HepG2 (cell line): Measurements from ENCODE around the gene MSMB. TPM values are rescaled to one million over a fixed set of nuclear protein-coding genes. Genes with fewer than 3 reads are reported as not detected.
"Not testable (repeated sequence)": the region's sequence is repeated elsewhere in the genome, so short reads cannot be mapped to it uniquely, and the experiment has no call there.

Source experiments
- ATAC-seq: fragments of 200-7000 bp; cut with Tn5 transposase; 3 replicates; pipeline ENCODE4 v1.9.1; 2020; ENCODE audit warnings: mild to moderate bottlenecking, moderate library complexity
- BruUV-seq: library from RNA; stranded (reverse); fragments of 400-500 nt; replicated peaks from 2 replicates; lab custom pipeline; 2021; lab: Mats Ljungman, UMichigan
- CTCF ChIA-PET: fragments of 300-600 bp; formaldehyde crosslinking; extraction: SDS; loops from one replicate; lab custom pipeline; 2021; ENCODE audit warnings: low total read pairs, inconsistent platforms, low intra/inter-chr PET ratio; lab: Yijun Ruan, JAX
- POLR2A ChIA-PET: fragments of 350-600 bp; sonication (Branson Sonifier 250); formaldehyde crosslinking; loops from one replicate; lab custom pipeline; 2020; ENCODE audit warnings: antibody characterized with exemption, inconsistent platforms; lab: Yijun Ruan, JAX
- DNase-seq: peaks from one replicate; pipeline ENCODE4 v3.0.0-alpha.2; 2015; ENCODE audit warnings: low spot score
- FAIRE-seq: peaks from 3 replicates; lab custom pipeline; 2011; peaks lifted over from hg19 to GRCh38; lab: Jason Lieb, UNC
- H2AFZ ChIP-seq: one replicate; pipeline ENCODE4 v1.6.1; 2011; ENCODE audit warnings: low read length, inconsistent platforms
- H3K27ac ChIP-seq: fragments of 300-600 bp; 3 replicates; pipeline ENCODE4 v1.8.0; 2011; ENCODE audit warnings: mixed run types, mild to moderate bottlenecking, mixed read lengths, low read length, inconsistent platforms; ENCODE audit not compliant: insufficient read depth; ENCODE audit errors: extremely low read length
- H3K27me3 ChIP-seq, 2 experiments: fragments of 200-600 bp in 1 of 2; 2 replicates in 1 of 2; 3 replicates in 1 of 2; pipeline versions ENCODE4 v1.6.0 to v1.8.0; 2011; ENCODE audit warnings: low read length in 2 of 2, mild to moderate bottlenecking in 2 of 2, moderate library complexity in 2 of 2, inconsistent platforms in 1 of 2; ENCODE audit not compliant: insufficient read depth in 2 of 2, control insufficient read depth in 1 of 2
- H3K36me3 ChIP-seq, 2 experiments: fragments of 200-600 bp in 1 of 2; replicated peaks in 1 of 2; 2 replicates in 1 of 2; 3 replicates in 1 of 2; pipeline versions ENCODE4 v1.5.1 to v1.8.0; 2011; ENCODE audit warnings: low read length in 2 of 2, inconsistent platforms in 1 of 2; ENCODE audit not compliant: insufficient read depth in 2 of 2, control insufficient read depth in 1 of 2
- H3K4me1 ChIP-seq: 2 replicates; pipeline ENCODE4 v1.5.1; 2012; ENCODE audit warnings: low read length, inconsistent platforms; ENCODE audit not compliant: insufficient read depth
- H3K4me2 ChIP-seq: 2 replicates; pipeline ENCODE4 v1.6.0; 2011; ENCODE audit warnings: low read depth, low read length, inconsistent platforms
- H3K4me3 ChIP-seq, 3 experiments: fragments of 200-600 bp in 1 of 3; sonication (generic), shearing (Covaris generic) in 1 of 3; replicated peaks in 1 of 3; 2 replicates each; pipeline ENCODE4 v1.5.1; 2011 to 2016; ENCODE audit warnings: low read length in 3 of 3, inconsistent platforms in 2 of 3, low read depth in 2 of 3, mild to moderate bottlenecking in 2 of 3, control low read depth in 1 of 3, mixed read lengths in 1 of 3; ENCODE audit not compliant: insufficient read depth in 1 of 3
- H3K79me2 ChIP-seq: one replicate; pipeline ENCODE4 v1.6.1; 2011; ENCODE audit warnings: low read length, inconsistent platforms; ENCODE audit not compliant: insufficient read depth
- H3K9ac ChIP-seq: 2 replicates; pipeline ENCODE4 v1.6.0; 2011; ENCODE audit warnings: mild to moderate bottlenecking, low read depth, low read length, inconsistent platforms; ENCODE audit not compliant: insufficient read depth
- H3K9me3 ChIP-seq: 2 replicates; pipeline ENCODE4 v1.5.1; 2012; ENCODE audit warnings: mild to moderate bottlenecking, low read length
- H4K20me1 ChIP-seq: 2 replicates; pipeline ENCODE4 v1.6.0; 2011; ENCODE audit warnings: inconsistent platforms, mild to moderate bottlenecking, low read length, moderate library complexity; ENCODE audit not compliant: insufficient read depth
- CEBPG ChIP-seq: IDR thresholded peaks from 2 replicates; pipeline ENCODE4 v1.6.1; 2016
- DRAP1 ChIP-seq: IDR thresholded peaks from 2 replicates; pipeline ENCODE4 v1.6.1; 2016; ENCODE audit warnings: missing genetic modification reagents, missing compliant biosample characterization
- FOXA3 ChIP-seq: IDR thresholded peaks from 2 replicates; pipeline ENCODE4 v1.6.1; 2016; ENCODE audit warnings: missing genetic modification reagents, missing compliant biosample characterization
- GABPA ChIP-seq, 2 experiments: IDR thresholded peaks; 2 replicates each; pipeline ENCODE4 v1.6.1; 2011 to 2016; ENCODE audit warnings: low read depth in 2 of 2, low read length in 1 of 2, missing biosample characterization in 1 of 2, missing genetic modification characterization in 1 of 2
- HDAC1 ChIP-seq: sonication (generic); formaldehyde crosslinking; IDR thresholded peaks from 2 replicates; pipeline ENCODE4 v1.5.1; 2020; ENCODE audit warnings: mild to moderate bottlenecking, missing genetic modification reagents
- IRF2 ChIP-seq: IDR thresholded peaks from 2 replicates; pipeline ENCODE4 v1.6.1; 2018; ENCODE audit warnings: missing genetic modification reagents, missing compliant biosample characterization
- KLF12 ChIP-seq: sonication (generic); formaldehyde crosslinking; IDR thresholded peaks from 2 replicates; pipeline ENCODE4 v1.4.0; 2020; ENCODE audit warnings: missing genetic modification reagents, borderline replicate concordance
- MAX ChIP-seq: IDR thresholded peaks from 2 replicates; pipeline ENCODE4 v1.6.1; 2012; ENCODE audit warnings: inconsistent platforms
- PAXIP1 ChIP-seq: sonication (generic); formaldehyde crosslinking; conservative IDR thresholded peaks from 2 replicates; pipeline ENCODE4 v1.4.0; 2020; ENCODE audit warnings: mild to moderate bottlenecking, missing genetic modification reagents, moderate library complexity
- PHF8 ChIP-seq: sonication (generic); formaldehyde crosslinking; IDR thresholded peaks from 2 replicates; pipeline ENCODE4 v1.5.0; 2020; ENCODE audit warnings: missing genetic modification reagents
- PITX1 ChIP-seq: sonication (generic); formaldehyde crosslinking; IDR thresholded peaks from 2 replicates; pipeline ENCODE4 v1.5.1; 2020; ENCODE audit warnings: mild to moderate bottlenecking, missing genetic modification reagents
- POLR2G ChIP-seq: fragments of 200-400 bp; formaldehyde crosslinking; IDR thresholded peaks from 2 replicates; pipeline ENCODE4 v1.6.1; 2018; ENCODE audit warnings: mild to moderate bottlenecking, low read depth, low read length, moderate library complexity
- TBX2 ChIP-seq: sonication (generic); formaldehyde crosslinking; IDR thresholded peaks from 2 replicates; pipeline ENCODE4 v1.5.0; 2020; ENCODE audit warnings: missing genetic modification reagents, mild to moderate bottlenecking, borderline replicate concordance
- ZBTB43 ChIP-seq: sonication (generic); formaldehyde crosslinking; conservative IDR thresholded peaks from 2 replicates; pipeline ENCODE4 v1.4.0; 2020; ENCODE audit warnings: missing genetic modification reagents
- ZNF124 ChIP-seq: sonication (generic); formaldehyde crosslinking; IDR thresholded peaks from 2 replicates; pipeline ENCODE4 v1.4.0; 2020; ENCODE audit warnings: missing genetic modification reagents
- ZNF501 ChIP-seq: sonication (generic); formaldehyde crosslinking; IDR thresholded peaks from 2 replicates; pipeline ENCODE4 v1.5.1; 2020; ENCODE audit warnings: mild to moderate bottlenecking, moderate library complexity, missing genetic modification reagents
- ZNF614 ChIP-seq: IDR thresholded peaks from 2 replicates; pipeline ENCODE4 v1.6.1; 2018; ENCODE audit warnings: missing biosample characterization, missing genetic modification reagents, inconsistent platforms, borderline replicate concordance
- ZNF644 ChIP-seq: IDR thresholded peaks from 2 replicates; pipeline ENCODE4 v1.6.1; 2016; ENCODE audit warnings: low read depth
- ZSCAN9 ChIP-seq: IDR thresholded peaks from 2 replicates; pipeline ENCODE4 v1.6.1; 2016; ENCODE audit warnings: borderline replicate concordance
- WGBS: methylation state at CpG from one replicate; pipeline ENCODE4 v1.1.6; 2017; ENCODE audit warnings: low lambda C conversion rate; 5-methylcytosine and 5-hydroxymethylcytosine counted together
- in situ Hi-C: cut with HindIII; loops from 2 replicates; pipeline ENCODE4 v1.10.0; 2017; ENCODE audit warnings: low pct_unique_long_range_greater_than_20kb; ENCODE audit not compliant: extremely low pct_ligation_motif_present
- intact Hi-C: fragments of 100-400 bp; cut with micrococcal nuclease; formaldehyde crosslinking; loops from one replicate; pipeline ENCODE4 v1.10.0; 2022; ENCODE audit not compliant: unreplicated experiment
- polyA plus RNA-seq, 8 experiments: library from polyadenylated mRNA; depleted of rRNA in 3 of 8; stranded (reverse) in 7 of 8; unstranded in 1 of 8; fragments of >200 nt; fragmentation: Illumina TruSeq in 4 of 8; extraction: Trizol in 4 of 8; gene quantifications; 2 replicates each; pipeline versions ENCODE4 v1.2.1 to v1.2.3, GENCODE V29; 2011 to 2016; ENCODE audit warnings: low read depth in 4 of 8, missing spikeins in 1 of 8, mixed read lengths in 1 of 8; ENCODE audit not compliant: insufficient read depth in 1 of 8
- total RNA-seq, 5 experiments: library from RNA; depleted of rRNA; stranded (reverse); fragments of >200 nt; fragmentation: Illumina TruSeq; extraction: Trizol; gene quantifications; 2 replicates each; pipeline ENCODE4 v1.2.3, GENCODE V29; 2016; ENCODE audit warnings: low read depth in 1 of 5

The MSMB gene
- total and polyA plus RNA-seq, 2 of the 13 experiments (the other 11 are each of a cell fraction or from before 2014, with no cell fraction given), result 0.84 TPM; not detected in 1

GRCh38 chr10:46002189-46002687 lies 43.8 kb downstream of the MSMB start:
- CTCF ChIA-PET; H3K79me2 ChIP-seq; intact Hi-C loops; H3K27me3 ChIP-seq; BruUV-seq; in situ Hi-C loops; H2AFZ ChIP-seq; H4K20me1 ChIP-seq; H3K9me3 ChIP-seq; H3K4me3 ChIP-seq; H3K9ac ChIP-seq; FAIRE-seq; TF ChIP-seq GABPA (IDR thresholded peaks at IDR 0.05; ENCODE audit: low read depth, low read length): not testable (repeated sequence)
- WGBS, result 50% methylated on average over 7 of the region's 7 CpGs
- H3K36me3 ChIP-seq, result peaks cover 4 to 46% of the 10 kb centered on the region in 2 experiments
- peaks cover 84% of the 10 kb centered on the region for H3K4me1 ChIP-seq
- peak; percentile 85 for DNase-seq
- ATAC-seq, result peak; percentile 19
- POLR2A ChIA-PET, result interaction anchor here (0.9 to 10.6 kb wide), 5 partner anchors 13 to 50 kb away, joined by 4 to 147 read pairs (median 7); no protein-coding TSS in a partner anchor
- H3K27ac ChIP-seq, result peak overlapping the region; percentile 56
- H3K4me2 ChIP-seq, result 0 out of 2 replicates have a peak overlapping the region, but pooled peaks have one; percentile 7
- peak; percentile 16; the same call in 1 of the 2 replicates for TF ChIP-seq PHF8 (CRISPR knock-in tag)
- peak; percentile 20; the same call in 1 of the 2 replicates for TF ChIP-seq CEBPG (CRISPR knock-in tag)
- peak; percentile 97 for TF ChIP-seq FOXA3 (CRISPR knock-in tag)
- TF ChIP-seq ZNF501 (CRISPR knock-in tag), result 0 out of 2 replicates have a peak, but pooled peaks have one; percentile 21
- TF ChIP-seq IRF2 (CRISPR knock-in tag), result peak; percentile 76; the same call in 1 of the 2 replicates
- TF ChIP-seq ZBTB43 (CRISPR knock-in tag), result 0 out of 2 replicates have a peak, but pooled peaks have one; percentile 35
- TF ChIP-seq DRAP1 (CRISPR knock-in tag), result 0 out of 2 replicates have a peak, but pooled peaks have one; percentile 31
- TF ChIP-seq ZNF124, result 0 out of 2 replicates have a peak, but pooled peaks have one; percentile 59
- peak; percentile 73 for TF ChIP-seq ZNF644 (CRISPR knock-in tag)
- TF ChIP-seq HDAC1 (CRISPR knock-in tag), result peak; percentile 75
- peak; percentile 52; the same call in 1 of the 2 replicates for TF ChIP-seq GABPA (CRISPR knock-in tag; IDR thresholded peaks at IDR 0.05; ENCODE audit: low read depth)
- 0 out of 2 replicates have a peak, but pooled peaks have one; percentile 47 for TF ChIP-seq ZNF614 (CRISPR knock-in tag)
- TF ChIP-seq KLF12 (CRISPR knock-in tag), result peak; percentile 53; the same call in 1 of the 2 replicates
- peak; percentile 81; the same call in 1 of the 2 replicates for TF ChIP-seq PITX1 (CRISPR knock-in tag)
- peak; percentile 52; the same call in 1 of the 2 replicates for TF ChIP-seq TBX2 (CRISPR knock-in tag)
- TF ChIP-seq POLR2G, result peak; percentile 47; the same call in 1 of the 2 replicates
- 0 out of 2 replicates have a peak, but pooled peaks have one; percentile 25 for TF ChIP-seq MAX
- peak; percentile 88 for TF ChIP-seq PAXIP1
- TF ChIP-seq ZSCAN9 (CRISPR knock-in tag), result 0 out of 2 replicates have a peak, but pooled peaks have one; percentile 35
